ENCODE results near the gene CDH15.

Gene CDH15

DNA sequence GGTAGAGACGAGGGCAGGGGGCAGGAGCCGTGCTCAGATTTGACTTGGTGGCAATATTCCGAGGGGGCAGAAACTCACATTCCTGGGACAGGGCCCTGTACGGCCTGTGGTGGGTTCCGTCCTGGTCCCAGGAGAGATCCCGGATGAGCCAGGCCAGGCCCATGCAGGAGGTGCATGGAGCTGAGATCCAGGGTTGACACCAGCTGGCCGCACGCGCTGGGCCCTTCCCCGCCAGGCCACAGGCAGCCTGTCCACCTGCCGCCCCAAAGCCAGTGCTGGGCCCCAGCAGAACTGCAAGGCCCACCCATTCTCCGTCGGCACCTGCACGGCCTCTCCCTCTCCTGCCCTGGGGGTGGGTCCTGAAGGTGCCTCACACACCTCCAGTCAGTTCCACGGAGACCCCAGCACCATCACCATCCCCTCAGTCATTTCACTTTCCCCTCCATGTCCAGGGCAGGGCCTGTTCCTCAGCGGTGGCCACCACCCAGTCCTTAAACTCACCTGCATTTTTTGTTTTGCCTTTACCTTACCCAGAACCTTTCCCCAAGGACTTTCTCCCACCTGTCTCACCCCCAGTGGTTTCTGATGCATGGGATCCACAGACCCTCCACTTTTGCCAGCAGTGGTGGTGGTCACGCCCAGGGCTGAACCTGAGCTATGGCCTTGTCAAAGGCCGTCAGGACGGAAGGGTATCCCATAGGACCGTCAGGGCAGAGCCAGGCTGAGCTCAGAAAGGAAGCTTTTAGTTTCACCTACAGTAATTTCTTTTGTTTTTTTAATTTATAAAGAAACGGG, 25.1 kb upstream of the CDH15 start:
- H3K4me1 ChIP-seq: no peaks in the 10 kb centered on the region
- H3K4me3 ChIP-seq: no peak overlapping the region
- DNase-seq: no peak
- H3K27ac ChIP-seq: no peak overlapping the region
- intact Hi-C loops (cut with DNase I; ENCODE audit: low total_unique reads): no loop called here
- H3K27me3 ChIP-seq: no peaks in the 10 kb centered on the region
- TF ChIP-seq, protein P1, sequence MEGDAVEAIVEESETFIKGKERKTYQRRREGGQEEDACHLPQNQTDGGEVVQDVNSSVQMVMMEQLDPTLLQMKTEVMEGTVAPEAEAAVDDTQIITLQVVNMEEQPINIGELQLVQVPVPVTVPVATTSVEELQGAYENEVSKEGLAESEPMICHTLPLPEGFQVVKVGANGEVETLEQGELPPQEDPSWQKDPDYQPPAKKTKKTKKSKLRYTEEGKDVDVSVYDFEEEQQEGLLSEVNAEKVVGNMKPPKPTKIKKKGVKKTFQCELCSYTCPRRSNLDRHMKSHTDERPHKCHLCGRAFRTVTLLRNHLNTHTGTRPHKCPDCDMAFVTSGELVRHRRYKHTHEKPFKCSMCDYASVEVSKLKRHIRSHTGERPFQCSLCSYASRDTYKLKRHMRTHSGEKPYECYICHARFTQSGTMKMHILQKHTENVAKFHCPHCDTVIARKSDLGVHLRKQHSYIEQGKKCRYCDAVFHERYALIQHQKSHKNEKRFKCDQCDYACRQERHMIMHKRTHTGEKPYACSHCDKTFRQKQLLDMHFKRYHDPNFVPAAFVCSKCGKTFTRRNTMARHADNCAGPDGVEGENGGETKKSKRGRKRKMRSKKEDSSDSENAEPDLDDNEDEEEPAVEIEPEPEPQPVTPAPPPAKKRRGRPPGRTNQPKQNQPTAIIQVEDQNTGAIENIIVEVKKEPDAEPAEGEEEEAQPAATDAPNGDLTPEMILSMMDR (IDR thresholded peaks at IDR 0.05): no peak
- H3K36me3 ChIP-seq: peaks cover 50 to 95% (median 79%) of the 10 kb centered on the region in 3 donors
- H3K9me3 ChIP-seq: no peaks in the 10 kb centered on the region

DNA sequence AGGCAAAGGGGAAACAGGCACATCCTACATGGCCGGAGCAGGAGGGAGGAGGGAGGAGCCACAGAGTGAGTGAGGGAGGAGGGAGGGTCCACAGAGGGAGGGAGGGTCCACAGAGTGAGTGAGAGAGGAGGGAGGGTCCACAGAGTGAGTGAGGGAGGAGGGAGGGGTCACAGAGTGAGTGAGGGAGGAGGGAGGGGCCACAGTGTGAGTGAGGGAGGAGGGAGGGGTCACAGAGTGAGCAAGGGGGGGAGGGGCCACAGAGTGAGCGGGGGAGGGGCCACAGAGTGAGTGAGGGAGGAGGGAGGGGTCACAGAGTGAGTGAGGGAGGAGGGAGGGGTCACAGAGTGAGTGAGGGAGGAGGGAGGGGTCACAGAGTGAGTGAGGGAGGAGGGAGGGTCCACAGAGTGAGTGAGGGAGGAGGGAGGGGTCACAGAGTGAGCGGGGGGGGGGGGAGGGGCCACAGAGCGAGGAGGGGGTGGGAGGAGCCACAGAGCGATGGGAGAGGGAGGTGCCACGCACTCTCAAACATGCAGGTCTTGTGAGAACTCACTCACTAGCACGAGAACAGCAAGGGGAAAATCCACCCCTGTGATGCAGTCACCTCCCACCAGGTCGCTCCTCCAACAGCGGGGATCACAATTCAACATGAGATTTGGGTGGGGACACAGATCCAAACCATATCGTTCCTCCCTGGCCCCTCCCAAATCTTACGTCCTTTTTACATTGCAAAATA, 24.3 kb upstream of the CDH15 start:
- no peaks in the 10 kb centered on the region for H3K9me3 ChIP-seq
- no peak overlapping the region for H3K27ac ChIP-seq
- no peaks in the 10 kb centered on the region for H3K4me1 ChIP-seq
- H3K4me3 ChIP-seq: no peak overlapping the region
- TF ChIP-seq, protein P1 (IDR thresholded peaks at IDR 0.05): no peak
- no peaks in the 10 kb centered on the region for H3K27me3 ChIP-seq
- DNase-seq: no peak
- intact Hi-C loops (cut with DNase I; ENCODE audit: low total_unique reads): no loop called here
- peaks cover 57 to 95% (median 79%) of the 10 kb centered on the region in 3 donors for H3K36me3 ChIP-seq

DNA sequence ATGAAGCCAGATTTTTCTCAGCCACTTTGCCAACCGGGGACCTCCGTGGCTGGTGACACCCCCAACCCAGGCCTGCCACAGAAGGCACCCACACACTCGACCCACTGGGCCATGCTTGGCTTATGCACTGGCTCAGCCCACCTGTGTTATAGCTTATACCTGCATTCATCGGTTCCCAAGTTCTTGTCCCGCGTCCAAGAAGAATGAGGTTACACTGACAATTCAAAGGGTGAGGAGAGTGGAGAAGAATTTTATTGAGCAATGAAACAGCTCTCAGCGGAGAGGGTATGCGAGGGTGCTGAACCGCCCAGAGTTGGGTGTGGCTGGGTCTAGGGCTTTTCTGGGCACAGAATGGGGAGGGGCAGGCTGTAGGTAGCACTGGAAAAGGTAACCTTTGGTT, 22.2 kb upstream of the CDH15 start:
- intact Hi-C loops (cut with DNase I; ENCODE audit: low total_unique reads): no loop called here
- peaks cover 60 to 84% (median 65%) of the 10 kb centered on the region in 3 donors for H3K36me3 ChIP-seq

DNA sequence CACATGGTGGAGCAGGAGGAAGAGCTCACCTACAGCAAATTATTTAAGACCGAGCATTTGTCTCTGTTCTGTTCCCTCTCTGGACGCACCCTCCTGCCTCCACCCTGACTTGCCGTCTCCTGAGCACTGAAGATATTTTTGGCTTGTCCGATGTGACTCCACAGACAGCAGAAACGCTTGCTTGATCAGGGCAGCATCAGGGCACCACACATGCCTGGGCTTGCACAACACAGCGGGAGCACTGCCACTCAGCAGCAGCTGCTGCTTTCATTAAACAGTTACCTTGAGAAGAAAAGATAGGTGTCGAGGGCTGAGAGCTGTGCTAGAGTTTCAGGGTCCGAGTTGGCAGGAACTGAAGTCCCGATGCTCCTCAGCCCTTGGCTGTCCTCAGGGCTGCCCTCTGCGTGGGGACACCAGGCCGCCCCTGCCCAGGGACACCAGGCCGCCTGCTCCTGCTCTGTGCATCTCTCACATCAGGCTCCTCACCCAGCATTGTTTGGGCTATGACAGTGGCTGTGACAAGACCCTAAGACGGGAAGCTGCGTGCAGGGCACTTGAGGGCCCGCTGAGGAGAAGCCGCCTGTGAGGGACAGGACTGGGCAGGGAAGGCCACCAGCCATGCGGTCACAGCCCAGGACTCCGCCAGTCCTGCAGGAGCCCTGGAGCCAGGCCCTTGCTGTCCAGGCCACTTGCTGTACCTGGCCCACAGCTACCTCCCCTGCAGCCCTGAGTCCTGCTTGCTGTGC, 21.3 kb upstream of the CDH15 start:
- Histone ChIP-seq H3K4me1 (peaks cover 0 to 11% (median 10%) of the 10 kb centered on the region in 4 donors), H3K27ac (no peak overlapping the region), H3K36me3 (peaks cover 56 to 75% (median 58%) of the 10 kb centered on the region in 3 donors), H3K27me3 (no peaks in the 10 kb centered on the region), H3K4me3 (no peak overlapping the region), H3K9me3 (no peaks in the 10 kb centered on the region)
- DNase-seq: no peak
- intact Hi-C loops (cut with DNase I; ENCODE audit: low total_unique reads): no loop called here
- TF ChIP-seq, protein P1 (IDR thresholded peaks at IDR 0.05): no peak

More for the DNA sequence above, 22.2 kb upstream of the CDH15 start:
- no peak for DNase-seq
- Histone ChIP-seq H3K27me3 (no peaks in the 10 kb centered on the region), H3K4me1 (peaks cover 0 to 3% (median 1%) of the 10 kb centered on the region in 4 donors), H3K4me3 (no peak overlapping the region), H3K9me3 (no peaks in the 10 kb centered on the region), H3K27ac (no peak overlapping the region)
- TF ChIP-seq, protein P1 (IDR thresholded peaks at IDR 0.05): no peak

DNA sequence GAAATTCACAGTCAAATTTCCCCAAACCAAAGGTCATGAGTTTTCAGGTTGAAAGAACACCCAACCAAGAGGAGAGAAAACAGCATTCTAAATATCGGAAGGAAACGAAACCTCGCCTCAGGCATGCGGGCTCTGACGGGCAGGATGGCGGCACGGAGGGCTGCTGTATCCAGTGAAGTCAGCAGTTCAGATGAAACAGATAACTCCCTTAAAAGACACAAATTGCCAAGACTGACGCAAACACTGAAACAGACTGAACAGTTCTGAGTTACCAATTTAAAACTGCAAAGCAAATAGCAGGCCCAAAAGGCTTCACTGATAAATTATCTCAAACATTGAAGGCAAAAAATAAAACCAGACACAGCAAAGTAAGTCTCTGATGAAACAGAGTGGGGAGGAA, 20.6 kb upstream of the CDH15 start:
- Histone ChIP-seq H3K27ac (no peak overlapping the region), H3K4me1 (peaks cover 0 to 17% (median 14%) of the 10 kb centered on the region in 4 donors), H3K9me3 (no peaks in the 10 kb centered on the region), H3K27me3 (no peaks in the 10 kb centered on the region), H3K4me3 (no peak overlapping the region), H3K36me3 (peaks cover 51 to 68% (median 51%) of the 10 kb centered on the region in 3 donors)
- intact Hi-C loops (cut with DNase I; ENCODE audit: low total_unique reads): no loop called here
- TF ChIP-seq, protein P1 (IDR thresholded peaks at IDR 0.05): no peak
- no peak for DNase-seq
